D721Med (cell line): Measurements from ENCODE around the gene UBASH3A.

Experiments used
- DNase-seq: peaks from one replicate; pipeline ENCODE4 v3.0.0; 2011; ENCODE audit warnings: low spot score; ENCODE audit not compliant: insufficient read length
- FAIRE-seq: peaks from 2 replicates; lab custom pipeline; 2011; peaks lifted over from hg19 to GRCh38; lab: Jason Lieb, UNC
- CTCF ChIP-seq: IDR thresholded peaks from 2 replicates; pipeline ENCODE4 v1.5.1; 2012; ENCODE audit warnings: mild to moderate bottlenecking, control low read depth; ENCODE audit not compliant: insufficient read depth; ENCODE audit errors: missing control alignments

The UBASH3A gene

GRCh38 chr21:42454786-42455185 lies 51.1 kb downstream of the UBASH3A start:
- no peak for TF ChIP-seq CTCF
- FAIRE-seq (no peak), DNase-seq (no peak)

- TF ChIP-seq CTCF, result no peak
- DNase-seq, result no peak
- FAIRE-seq, result no peak
Observed at GRCh38 chr21:42455196-42455595, 51.5 kb downstream of the UBASH3A start.

GRCh38 chr21:42455754-42456440 lies 52.2 kb downstream of the UBASH3A start:
- TF ChIP-seq CTCF, result no peak
- FAIRE-seq (no peak), DNase-seq (no peak)

- DNase-seq, result no peak
- FAIRE-seq, result no peak
- no peak for TF ChIP-seq CTCF
Observed at GRCh38 chr21:42456457-42456856, 52.8 kb downstream of the UBASH3A start.

GRCh38 chr21:42459082-42459460 lies 55.4 kb downstream of the UBASH3A start:
- DNase-seq (no peak), FAIRE-seq (no peak)
- TF ChIP-seq CTCF, result no peak

GRCh38 chr21:42459546-42460215 lies 56.0 kb downstream of the UBASH3A start:
- no peak for DNase-seq
- TF ChIP-seq CTCF, result no peak
- FAIRE-seq, result no peak

GRCh38 chr21:42460391-42461184 lies 56.9 kb downstream of the UBASH3A start:
- DNase-seq (no peak), FAIRE-seq (no peak)
- TF ChIP-seq CTCF, result no peak
